ENCODE measurements around the gene CTNNBL1. TPM values are rescaled to one million over a fixed set of nuclear protein-coding genes. Genes with fewer than 3 reads are reported as not detected.

The CTNNBL1 gene
- total RNA-seq, 4 donors from 2014 or later: 25.5 to 38.4 (median 35.1) TPM

GRCh38 chr20:37902504-37903313 is 208.9 kb downstream of the CTNNBL1 start, which contains the start of gene VSTM2L:
VSTM2L (plus strand) TSS chr20:37903127; CDS start chr20:37903351, 224 bp downstream.
- Histone ChIP-seq H3K27ac (no peak within 1 kb of the TSS), H3K36me3 (no peaks in the 10 kb centered on the region), H3K27me3 (peaks cover 0 to 72% of the 10 kb centered on the region in 2 donors), H3K4me3 (peak within 1 kb of the TSS in 3 of 4 donors; percentile 5 to 34 (median 17)), H3K4me1 (peaks cover 0 to 18% (median 10%) of the 10 kb centered on the region in 4 donors), H3K9me3 (no peaks in the 10 kb centered on the region)
- no peak for DNase-seq (ENCODE audit: low spot score in 2 of 2)
- TF ChIP-seq POLR2A (IDR thresholded peaks at IDR 0.05) (no peak), EP300 (IDR thresholded peaks at IDR 0.05) (no peak), CTCF (IDR thresholded peaks at IDR 0.05) (no peak)
- WGBS, 2 donors: 5 to 6% methylated on average over 42 to 63 of the region's 71 CpGs

DNA sequence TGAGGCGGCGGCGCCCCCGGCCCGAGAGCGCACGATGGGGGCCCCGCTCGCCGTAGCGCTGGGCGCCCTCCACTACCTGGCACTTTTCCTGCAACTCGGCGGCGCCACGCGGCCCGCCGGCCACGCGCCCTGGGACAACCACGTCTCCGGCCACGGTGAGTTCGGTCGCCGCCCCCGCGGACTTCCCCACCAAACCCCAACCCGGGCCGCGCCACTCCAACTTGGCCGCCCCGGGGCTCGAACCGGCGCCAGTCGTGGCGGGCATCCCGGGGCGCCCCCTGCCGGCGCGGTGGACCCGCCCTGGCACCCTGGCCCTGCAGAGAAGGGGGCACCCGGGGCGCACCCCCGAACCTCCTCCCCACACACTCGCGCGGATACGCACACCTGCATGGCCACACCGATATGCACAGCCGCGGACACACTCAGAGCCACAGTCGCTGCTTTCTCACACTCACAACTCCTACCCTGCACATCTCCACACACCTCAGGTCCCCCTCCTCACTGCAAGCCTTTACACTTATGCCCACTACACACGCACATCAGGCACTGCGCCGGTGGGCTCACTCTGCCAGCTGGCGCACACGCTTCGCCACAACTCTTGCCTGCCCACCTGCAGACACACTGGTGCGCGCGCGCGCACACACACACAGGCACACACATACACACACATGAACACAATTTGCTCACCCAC is 209.6 kb downstream of the CTNNBL1 start:
- Histone ChIP-seq H3K4me3 (peak overlapping the region in 3 of 4 donors; percentile 5 to 34 (median 17)), H3K36me3 (no peaks in the 10 kb centered on the region), H3K27ac (no peak overlapping the region), H3K4me1 (peaks cover 0 to 15% (median 7%) of the 10 kb centered on the region in 4 donors), H3K9me3 (no peaks in the 10 kb centered on the region), H3K27me3 (peaks cover 0 to 79% of the 10 kb centered on the region in 2 donors)
- DNase-seq (ENCODE audit: low spot score in 2 of 2): no peak
- no peak for TF ChIP-seq CTCF (IDR thresholded peaks at IDR 0.05)
- 50 to 82% methylated on average over 14 to 34 of the region's 67 CpGs for whole genome bisulfite sequencing, 2 donors

- 46 to 58% methylated on average over 11 to 12 of the region's 12 CpGs for WGBS, 2 donors
These were observed 210.3 kb downstream of the CTNNBL1 start for GRCh38 chr20:37904008-37904642.

DNA sequence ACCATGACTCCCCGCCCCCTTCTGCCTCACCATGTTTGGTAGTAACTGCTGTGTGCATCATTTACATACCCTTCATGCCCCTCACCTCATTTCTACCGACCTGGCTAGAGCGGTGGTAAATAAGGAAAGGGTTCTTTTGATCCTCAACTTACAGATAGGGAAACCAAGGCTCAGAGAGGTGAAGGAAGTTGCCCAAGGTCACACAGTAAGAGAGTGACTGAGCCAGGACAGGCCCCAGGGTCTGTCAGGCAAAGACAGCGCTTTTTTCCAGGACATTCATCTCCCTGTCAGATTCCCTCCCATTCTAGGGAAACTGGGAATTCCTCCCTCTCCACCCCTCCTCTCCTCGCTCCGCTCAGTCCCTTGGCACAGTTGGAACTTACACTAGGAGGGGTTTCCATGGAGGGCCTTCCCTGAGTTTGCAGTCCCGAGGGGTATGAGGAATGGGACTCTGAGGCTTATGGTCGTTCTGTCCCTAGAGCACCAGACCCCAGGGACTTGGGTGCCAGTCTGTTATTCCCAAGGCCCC is 211.1 kb downstream of the CTNNBL1 start:
- TF ChIP-seq EP300 (IDR thresholded peaks at IDR 0.05) (no peak), POLR2A (IDR thresholded peaks at IDR 0.05) (no peak), CTCF (IDR thresholded peaks at IDR 0.05) (no peak)
- Histone ChIP-seq H3K36me3 (no peaks in the 10 kb centered on the region), H3K27ac (no peak overlapping the region), H3K4me1 (peaks cover 0 to 15% (median 6%) of the 10 kb centered on the region in 4 donors), H3K9me3 (no peaks in the 10 kb centered on the region), H3K27me3 (peaks cover 0 to 87% of the 10 kb centered on the region in 2 donors), H3K4me3 (no peak overlapping the region)
- WGBS, 2 donors: 70 to 75% methylated on average over 8 of the region's 8 CpGs
- no peak for DNase-seq (ENCODE audit: low spot score in 2 of 2)

More at GRCh38 chr20:37904008-37904642, 210.3 kb downstream of the CTNNBL1 start:
- Histone ChIP-seq H3K36me3 (no peaks in the 10 kb centered on the region), H3K4me3 (no peak overlapping the region), H3K4me1 (peaks cover 0 to 15% (median 6%) of the 10 kb centered on the region in 4 donors), H3K27ac (no peak overlapping the region), H3K9me3 (no peaks in the 10 kb centered on the region), H3K27me3 (peaks cover 0 to 81% of the 10 kb centered on the region in 2 donors)
- no peak for DNase-seq (ENCODE audit: low spot score in 2 of 2)
- TF ChIP-seq EP300 (IDR thresholded peaks at IDR 0.05): no peak
- no peak for TF ChIP-seq POLR2A (IDR thresholded peaks at IDR 0.05)
- TF ChIP-seq CTCF (IDR thresholded peaks at IDR 0.05): no peak
